CD14-positive monocyte (primary cell): ENCODE data around the gene ZDBF2. TPM values are rescaled to one million over a fixed set of nuclear protein-coding genes. Genes with fewer than 3 reads are reported as not detected.
A peak's percentile ranks its signal among the peaks of the same experiment; 100 is the strongest.

Experiments
- DNase-seq, 3 donors: peaks; one replicate each; pipeline ENCODE4 v3.0.0-alpha.2; 2011 to 2022
- H2AFZ ChIP-seq: 2 replicates; pipeline ENCODE4 v1.6.0; 2012; ENCODE audit warnings: mild to moderate bottlenecking, low read depth, low read length, inconsistent platforms; ENCODE audit not compliant: insufficient read depth, poor library complexity, severe bottlenecking
- H3K27ac ChIP-seq, 2 donors: 1 replicate in 1 of 2; 2 replicates in 1 of 2; pipeline ENCODE4 v1.5.1; 2012 to 2013; ENCODE audit warnings: low read length in 2 of 2, control low read depth in 1 of 2, inconsistent platforms in 1 of 2, low read depth in 1 of 2, mild to moderate bottlenecking in 1 of 2
- H3K27me3 ChIP-seq, 2 donors: one replicate each; pipeline versions ENCODE4 v1.6.0 to v1.6.1; 2011 to 2013; ENCODE audit warnings: low read length in 2 of 2; ENCODE audit not compliant: control insufficient read depth in 2 of 2, insufficient read depth in 2 of 2
- H3K36me3 ChIP-seq, 2 donors: replicated peaks in 1 of 2; 1 replicate in 1 of 2; 2 replicates in 1 of 2; pipeline versions ENCODE4 v1.5.1 to v1.6.1; 2012 to 2013; ENCODE audit warnings: low read length in 2 of 2, control low read depth in 1 of 2, inconsistent platforms in 1 of 2, mild to moderate bottlenecking in 1 of 2; ENCODE audit not compliant: insufficient read depth in 2 of 2, control insufficient read depth in 1 of 2
- H3K4me1 ChIP-seq, 2 donors: 1 replicate in 1 of 2; 2 replicates in 1 of 2; pipeline versions ENCODE4 v1.5.1 to v1.6.1; 2012 to 2013; ENCODE audit warnings: low read length in 2 of 2, control low read depth in 1 of 2, inconsistent platforms in 1 of 2, mild to moderate bottlenecking in 1 of 2, moderate library complexity in 1 of 2; ENCODE audit not compliant: insufficient read depth in 2 of 2, control insufficient read depth in 1 of 2
- H3K4me2 ChIP-seq: replicated peaks from 2 replicates; pipeline ENCODE3; 2012; ENCODE audit warnings: low read length, moderate library complexity, mild to moderate bottlenecking; ENCODE audit not compliant: poor library complexity, severe bottlenecking; ENCODE audit errors: extremely low read depth
- H3K4me3 ChIP-seq, 3 experiments: fragments of 200-600 bp in 1 of 3; sonication (generic) in 1 of 3; replicated peaks in 1 of 3; 1 replicate in 2 of 3; 2 replicates in 1 of 3; pipeline ENCODE4 v1.5.1; 2011 to 2013; ENCODE audit warnings: low read length in 3 of 3, mild to moderate bottlenecking in 3 of 3, control low read depth in 2 of 3, low read depth in 2 of 3, inconsistent platforms in 1 of 3, moderate library complexity in 1 of 3
- H3K79me2 ChIP-seq: 2 replicates; pipeline ENCODE4 v1.6.0; 2012; ENCODE audit warnings: mild to moderate bottlenecking, control low read depth, inconsistent platforms, low read length, moderate library complexity; ENCODE audit not compliant: insufficient read depth
- H3K9ac ChIP-seq: 2 replicates; pipeline ENCODE4 v1.6.0; 2017; ENCODE audit warnings: low read length, mild to moderate bottlenecking; ENCODE audit not compliant: insufficient read depth, poor library complexity, severe bottlenecking
- H3K9me3 ChIP-seq, 2 donors: replicated peaks in 1 of 2; 1 replicate in 1 of 2; 2 replicates in 1 of 2; pipeline versions ENCODE4 v1.5.1 to v1.6.1; 2012 to 2013; ENCODE audit warnings: low read length in 2 of 2, control low read depth in 1 of 2; ENCODE audit not compliant: control insufficient read depth in 1 of 2, insufficient read depth in 1 of 2
- H4K20me1 ChIP-seq: 2 replicates; pipeline ENCODE4 v1.6.0; 2012; ENCODE audit warnings: mild to moderate bottlenecking, low read length, control low read depth, moderate library complexity; ENCODE audit not compliant: insufficient read depth
- H3K27ac Mint-ChIP-seq, 7 donors: one replicate each; pipeline ENCODE4 v1.8.0; 2020; ENCODE audit warnings: mild to moderate bottlenecking in 7 of 7, mixed read lengths in 7 of 7, moderate library complexity in 6 of 7, inconsistent platforms in 2 of 7
- H3K27me3 Mint-ChIP-seq, 3 donors: one replicate each; pipeline ENCODE4 v1.8.0; 2021 to 2022; ENCODE audit warnings: low read depth in 3 of 3, mild to moderate bottlenecking in 3 of 3, mixed read lengths in 3 of 3, moderate library complexity in 3 of 3, inconsistent platforms in 1 of 3
- H3K36me3 Mint-ChIP-seq, 2 donors: one replicate each; pipeline ENCODE4 v1.8.0; 2020; ENCODE audit warnings: mixed read lengths in 2 of 2, inconsistent platforms in 1 of 2, mild to moderate bottlenecking in 1 of 2
- H3K4me1 Mint-ChIP-seq: one replicate; pipeline ENCODE4 v1.8.0; 2020; ENCODE audit warnings: mild to moderate bottlenecking, mixed read lengths
- H3K4me3 Mint-ChIP-seq, 2 donors: one replicate each; pipeline ENCODE4 v1.8.0; 2020; ENCODE audit warnings: mild to moderate bottlenecking in 2 of 2, mixed read lengths in 2 of 2, moderate library complexity in 1 of 2
- H3K9me3 Mint-ChIP-seq, 7 donors: one replicate each; pipeline ENCODE4 v1.8.0; 2020 to 2022; ENCODE audit warnings: mixed read lengths in 7 of 7, mild to moderate bottlenecking in 6 of 7, moderate library complexity in 6 of 7, inconsistent platforms in 2 of 7
- CTCF ChIP-seq: fragments of 200-600 bp; IDR thresholded peaks from one replicate; pipeline ENCODE4 v1.8.0; 2022; ENCODE audit warnings: antibody characterized with exemption, mild to moderate bottlenecking
- WGBS: methylation state at CpG from one replicate; pipeline ENCODE4 v1.1.5; 2013; ENCODE audit warnings: missing lambda C conversion rate; ENCODE audit not compliant: insufficient coverage; 5-methylcytosine and 5-hydroxymethylcytosine counted together
- intact Hi-C, 2 donors: fragments of 100-400 bp; cut with micrococcal nuclease; formaldehyde crosslinking; loops; one replicate each; pipeline versions ENCODE4 v1.15.0 to v1.15.1; 2023
- polyA plus RNA-seq, 3 donors: library from polyadenylated mRNA; depleted of rRNA in 1 of 3; unstranded in 2 of 3; stranded (reverse) in 1 of 3; fragments of 300-500 nt in 2 of 3; fragments of >200 nt in 1 of 3; fragmentation: Illumina TruSeq in 2 of 3; gene quantifications; 1 replicate in 2 of 3; 2 replicates in 1 of 3; pipeline ENCODE4 v1.2.3, GENCODE V29; 2012 to 2021

ZDBF2 gene
- polyA plus RNA-seq, 3 donors: 0.16 to 0.18 TPM; not detected in 1

DNA sequence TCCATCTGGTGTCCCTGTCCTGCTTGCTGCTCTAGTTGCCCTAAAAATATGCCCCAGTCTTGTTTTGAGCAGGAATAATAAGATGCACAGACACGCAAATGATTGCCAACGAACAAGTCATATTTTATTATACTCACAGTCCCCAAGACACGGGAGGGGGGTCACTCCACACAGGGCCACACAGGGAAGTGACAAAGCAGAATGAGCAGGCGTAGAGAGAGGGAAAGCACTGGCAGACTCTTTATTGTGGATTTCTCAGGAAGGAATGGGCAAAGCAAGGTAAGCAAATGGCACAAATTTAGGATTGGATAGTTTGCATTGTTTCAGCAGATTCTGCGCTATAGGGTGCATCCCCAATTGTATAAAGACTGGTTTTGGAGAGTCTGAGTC lies 20.7 kb upstream of the ZDBF2 start:
- no peak for TF ChIP-seq CTCF
- Mint-ChIP-seq H3K27me3 (peaks cover 86 to 96% (median 89%) of the 10 kb centered on the region in 3 donors), H3K27ac (no peak overlapping the region), H3K36me3 (peaks cover 0 to 3% of the 10 kb centered on the region in 2 donors), H3K4me1 (peaks cover 11% of the 10 kb centered on the region), H3K9me3 (peaks cover 15 to 52% (median 30%) of the 10 kb centered on the region in 7 donors), H3K4me3 (peak overlapping the region in 1 of 2 donors; percentile 79)
- Histone ChIP-seq H3K27ac (no peak overlapping the region), H3K36me3 (no peaks in the 10 kb centered on the region), H3K9ac (no peak overlapping the region), H4K20me1 (no peaks in the 10 kb centered on the region), H3K27me3 (peaks cover 64 to 96% of the 10 kb centered on the region in 2 donors), H3K4me1 (peaks cover 4 to 5% of the 10 kb centered on the region in 2 donors), H3K4me2 (no peak overlapping the region), H3K4me3 (no peak overlapping the region), H3K79me2 (no peaks in the 10 kb centered on the region), H2AFZ (no peak overlapping the region), H3K9me3 (peaks cover 8 to 34% of the 10 kb centered on the region in 2 donors)
- WGBS: 0% methylated on average over 2 of the region's 5 CpGs
- intact Hi-C loops: no loop called here
- no peak for DNase-seq

GRCh38 chr2:206255003-206255402 lies 19.5 kb upstream of the ZDBF2 start:
- no peak for DNase-seq
- peaks cover 8 to 34% of the 10 kb centered on the region in 2 donors for H3K9me3 ChIP-seq
- H3K4me3 Mint-ChIP-seq: peak overlapping the region in 1 of 2 donors; percentile 30
- no peak overlapping the region for H3K27ac ChIP-seq
- WGBS: no CpG with 5 or more reads among the region's 2 CpGs
- TF ChIP-seq CTCF: no peak
- H3K9ac ChIP-seq: no peak overlapping the region
- no peaks in the 10 kb centered on the region for H4K20me1 ChIP-seq
- H3K27me3 Mint-ChIP-seq: peaks cover 83 to 98% (median 91%) of the 10 kb centered on the region in 3 donors
- peaks cover 0 to 2% of the 10 kb centered on the region in 2 donors for H3K36me3 Mint-ChIP-seq
- H3K4me3 ChIP-seq: no peak overlapping the region
- peaks cover 14% of the 10 kb centered on the region for H3K4me1 Mint-ChIP-seq
- intact Hi-C loops: no loop called here
- H2AFZ ChIP-seq: no peak overlapping the region
- H3K4me2 ChIP-seq: no peak overlapping the region
- H3K4me1 ChIP-seq: peaks cover under 1 to 1% of the 10 kb centered on the region in 2 donors
- H3K9me3 Mint-ChIP-seq: peaks cover 15 to 49% (median 26%) of the 10 kb centered on the region in 7 donors
- no peaks in the 10 kb centered on the region for H3K79me2 ChIP-seq
- peaks cover 71 to 96% of the 10 kb centered on the region in 2 donors for H3K27me3 ChIP-seq
- no peak overlapping the region for H3K27ac Mint-ChIP-seq
- no peaks in the 10 kb centered on the region for H3K36me3 ChIP-seq
